Colonic mucosa (tissue), 4 donors: Measurements from ENCODE around the gene CDH10. TPM values are rescaled to one million over a fixed set of nuclear protein-coding genes. Genes with fewer than 3 reads are reported as not detected.

Source experiments
- DNase-seq: peaks from one replicate; pipeline ENCODE4 v3.0.0-alpha.2; 2020
- H3K27ac ChIP-seq: fragments of 200-600 bp; one replicate; pipeline ENCODE4 v1.8.0; 2021
- H3K27me3 ChIP-seq: fragments of 200-600 bp; one replicate; pipeline ENCODE4 v1.8.0; 2021
- H3K36me3 ChIP-seq: fragments of 200-600 bp; one replicate; pipeline ENCODE4 v1.8.0; 2021
- H3K4me1 ChIP-seq: fragments of 200-600 bp; one replicate; pipeline ENCODE4 v1.8.0; 2021; ENCODE audit warnings: mild to moderate bottlenecking
- H3K4me3 ChIP-seq: fragments of 200-600 bp; one replicate; pipeline ENCODE4 v1.8.0; 2021
- H3K9ac ChIP-seq, 2 donors: one replicate each; pipeline ENCODE4 v1.7.0; 2013; ENCODE audit warnings: control low read depth in 2 of 2, low read depth in 2 of 2, low read length in 2 of 2
- H3K9me3 ChIP-seq: fragments of 200-600 bp; one replicate; pipeline ENCODE4 v1.8.0; 2021
- intact Hi-C: fragments of 100-400 bp; cut with DNase I; formaldehyde crosslinking; loops from one replicate; pipeline ENCODE4 v1.14.1; 2022
- total RNA-seq, 2 donors: library from RNA; stranded (reverse); fragmentation: NEBNext Ultra II Directional in 1 of 2; extraction: Animal tissue kit (Norgen Biotek cat#: 25700) in 1 of 2; gene quantifications; one replicate each; pipeline ENCODE4 v1.2.1, GENCODE V29; 2021
- TF ChIP-seq, protein P1 (sequence below): fragments of 200-600 bp; IDR thresholded peaks from one replicate; pipeline ENCODE4 v1.8.0; 2022; ENCODE audit warnings: antibody characterized with exemption, mild to moderate bottlenecking
- donor health status: healthy.
- donor health status: DM: no; HTN: no; CAD: no.
- donor health status: DM: no; HTN: no; CAD: no.

CDH10 gene
- total RNA-seq, 2 donors from 2014 or later, result 0.07 to 0.13 TPM

DNA sequence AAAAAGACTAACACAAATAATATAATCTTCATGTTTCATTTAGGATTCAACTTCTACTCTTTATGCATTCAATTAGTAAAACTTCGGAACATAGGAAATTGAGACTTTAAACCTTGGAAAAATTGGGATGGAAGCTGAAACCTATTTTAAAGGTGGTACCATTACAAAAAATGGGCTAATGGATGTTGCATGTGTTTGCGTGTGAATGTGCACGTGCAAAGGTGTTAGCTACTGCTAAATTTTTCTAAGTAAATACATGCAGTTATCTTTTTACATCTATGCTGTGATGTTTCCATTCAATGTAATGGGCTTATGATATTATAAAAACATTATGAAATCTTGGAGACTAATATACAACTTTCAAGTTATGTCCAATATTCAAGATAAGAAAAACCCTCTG is 134.8 kb downstream of the CDH10 start:
- Histone ChIP-seq H3K36me3 (no peaks in the 10 kb centered on the region), H3K9ac (no peak overlapping the region), H3K27me3 (no peaks in the 10 kb centered on the region), H3K9me3 (no peaks in the 10 kb centered on the region), H3K4me1 (no peaks in the 10 kb centered on the region), H3K4me3 (no peak overlapping the region), H3K27ac (no peak overlapping the region)
- DNase-seq, result no peak
- TF ChIP-seq, protein P1, sequence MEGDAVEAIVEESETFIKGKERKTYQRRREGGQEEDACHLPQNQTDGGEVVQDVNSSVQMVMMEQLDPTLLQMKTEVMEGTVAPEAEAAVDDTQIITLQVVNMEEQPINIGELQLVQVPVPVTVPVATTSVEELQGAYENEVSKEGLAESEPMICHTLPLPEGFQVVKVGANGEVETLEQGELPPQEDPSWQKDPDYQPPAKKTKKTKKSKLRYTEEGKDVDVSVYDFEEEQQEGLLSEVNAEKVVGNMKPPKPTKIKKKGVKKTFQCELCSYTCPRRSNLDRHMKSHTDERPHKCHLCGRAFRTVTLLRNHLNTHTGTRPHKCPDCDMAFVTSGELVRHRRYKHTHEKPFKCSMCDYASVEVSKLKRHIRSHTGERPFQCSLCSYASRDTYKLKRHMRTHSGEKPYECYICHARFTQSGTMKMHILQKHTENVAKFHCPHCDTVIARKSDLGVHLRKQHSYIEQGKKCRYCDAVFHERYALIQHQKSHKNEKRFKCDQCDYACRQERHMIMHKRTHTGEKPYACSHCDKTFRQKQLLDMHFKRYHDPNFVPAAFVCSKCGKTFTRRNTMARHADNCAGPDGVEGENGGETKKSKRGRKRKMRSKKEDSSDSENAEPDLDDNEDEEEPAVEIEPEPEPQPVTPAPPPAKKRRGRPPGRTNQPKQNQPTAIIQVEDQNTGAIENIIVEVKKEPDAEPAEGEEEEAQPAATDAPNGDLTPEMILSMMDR, result no peak
- intact Hi-C loops, result no loop called here

DNA sequence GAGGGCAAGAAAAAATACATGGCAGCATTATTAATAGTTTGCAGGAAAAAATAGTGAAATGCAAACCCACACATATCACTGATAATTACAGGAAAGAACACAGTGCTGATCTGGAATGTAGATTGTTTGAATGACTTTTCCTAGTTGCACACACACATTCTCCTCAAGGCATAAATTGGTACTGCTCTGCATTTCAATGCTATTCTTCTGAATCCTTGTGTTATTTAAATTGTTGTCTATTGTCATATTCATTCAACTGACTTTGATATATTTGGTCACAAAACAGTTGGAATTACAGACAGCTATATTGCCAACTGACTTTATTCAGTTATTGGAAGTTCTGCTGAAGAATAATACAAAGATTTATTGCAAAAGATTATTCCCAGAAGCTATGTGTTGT is 139.5 kb downstream of the CDH10 start:
- intact Hi-C loops, result no loop called here
- no peaks in the 10 kb centered on the region for H3K27me3 ChIP-seq
- H3K27ac ChIP-seq, result no peak overlapping the region
- no peaks in the 10 kb centered on the region for H3K9me3 ChIP-seq
- no peak overlapping the region for H3K4me3 ChIP-seq
- H3K9ac ChIP-seq, result no peak overlapping the region
- H3K4me1 ChIP-seq, result no peaks in the 10 kb centered on the region
- H3K36me3 ChIP-seq, result no peaks in the 10 kb centered on the region
- TF ChIP-seq, protein P1, result no peak
- no peak for DNase-seq

DNA sequence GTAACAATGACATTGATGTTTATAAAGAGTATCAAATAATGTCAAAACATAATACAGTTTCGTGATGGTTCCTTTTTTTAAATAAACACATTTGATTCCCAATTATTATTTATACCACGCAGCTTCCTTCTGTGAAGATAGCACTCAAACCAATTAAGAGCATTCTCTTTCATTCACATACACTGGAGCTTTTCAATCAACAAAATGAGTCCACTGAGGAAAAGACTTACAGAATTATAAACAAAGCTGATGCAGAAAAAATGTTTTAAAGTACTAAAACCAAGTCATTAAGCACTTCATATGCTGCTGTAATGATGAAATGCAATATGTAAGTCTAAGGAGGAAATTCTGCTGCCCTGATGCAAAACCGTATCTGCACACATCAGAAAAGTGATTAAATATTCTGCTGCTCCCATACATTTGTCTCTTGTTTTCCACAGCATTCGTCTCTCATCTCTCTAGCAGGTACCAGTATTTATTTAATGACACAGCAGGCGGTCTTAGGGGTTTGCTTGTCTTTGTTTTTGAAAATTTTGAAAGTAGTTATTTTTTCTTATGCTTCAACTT is 147.1 kb downstream of the CDH10 start:
- intact Hi-C loops, result no loop called here
- no peak overlapping the region for H3K27ac ChIP-seq

DNA sequence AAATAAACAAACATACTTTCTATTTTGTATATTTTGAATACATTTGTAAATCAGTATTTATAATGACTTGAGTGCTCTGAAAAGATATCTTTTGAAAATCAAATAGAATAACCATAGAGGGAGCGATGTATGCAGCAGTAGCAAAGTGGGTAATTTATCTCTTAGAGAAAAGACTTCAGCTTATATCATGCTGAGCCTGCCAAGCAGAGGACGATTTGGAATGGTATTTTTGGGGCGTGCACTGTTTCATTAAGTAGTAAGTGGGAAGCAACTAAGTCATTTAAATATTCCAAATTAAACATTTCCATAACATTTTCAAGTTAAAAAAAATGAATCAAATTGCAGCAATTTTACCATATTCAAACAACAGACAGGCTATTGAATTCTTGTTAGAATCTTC is 147.6 kb downstream of the CDH10 start:
- TF ChIP-seq, protein P1, result no peak
- no peak overlapping the region for H3K4me3 ChIP-seq
- H3K9ac ChIP-seq, result no peak overlapping the region
- H3K27me3 ChIP-seq, result no peaks in the 10 kb centered on the region
- no peaks in the 10 kb centered on the region for H3K4me1 ChIP-seq
- DNase-seq, result no peak
- no peaks in the 10 kb centered on the region for H3K9me3 ChIP-seq
- no peaks in the 10 kb centered on the region for H3K36me3 ChIP-seq
- no peak overlapping the region for H3K27ac ChIP-seq
- intact Hi-C loops, result no loop called here

More for the DNA sequence above, 147.1 kb downstream of the CDH10 start:
- no peak for DNase-seq
- Histone ChIP-seq H3K4me3 (no peak overlapping the region), H3K9me3 (no peaks in the 10 kb centered on the region), H3K27me3 (no peaks in the 10 kb centered on the region), H3K9ac (no peak overlapping the region), H3K36me3 (no peaks in the 10 kb centered on the region), H3K4me1 (no peaks in the 10 kb centered on the region)
- TF ChIP-seq, protein P1, result no peak

- H3K9ac ChIP-seq, result no peak overlapping the region
- intact Hi-C loops, result no loop called here
- H3K4me1 ChIP-seq, result no peaks in the 10 kb centered on the region
- TF ChIP-seq, protein P1, result no peak
- H3K9me3 ChIP-seq, result no peaks in the 10 kb centered on the region
- H3K27ac ChIP-seq, result no peak overlapping the region
- no peak overlapping the region for H3K4me3 ChIP-seq
- no peak for DNase-seq
- no peaks in the 10 kb centered on the region for H3K27me3 ChIP-seq
- H3K36me3 ChIP-seq, result no peaks in the 10 kb centered on the region
Observed at GRCh38 chr5:24496268-24496667, 148.5 kb downstream of the CDH10 start.
